Activated CD8-positive, alpha-beta T cell treated with anti-CD3 and anti-CD28 coated beads for 36 hours (primary cell): ENCODE results near the gene PITPNC1. TPM values are rescaled to one million over a fixed set of nuclear protein-coding genes. Genes with fewer than 3 reads are reported as not detected.
"Not testable (repeated sequence)": the region's sequence is repeated elsewhere in the genome, so short reads cannot be mapped to it uniquely, and the experiment has no call there.

Experiments
- ATAC-seq: fragments of 200-7000 bp; cut with Tn5 transposase; one replicate; pipeline ENCODE4 v1.10.0; 2021; ENCODE audit warnings: mild to moderate bottlenecking, moderate library complexity
- CTCF ChIA-PET: fragments of 350-600 bp; sonication (Branson Sonifier 250); formaldehyde crosslinking; loops from one replicate; lab custom pipeline; 2021; ENCODE audit warnings: antibody characterized with exemption; lab: Charles Lee
- POLR2A ChIA-PET: fragments of 350-600 bp; sonication (Branson Sonifier 250); formaldehyde crosslinking; loops from one replicate; lab custom pipeline; 2021; ENCODE audit warnings: antibody characterized with exemption; lab: Charles Lee
- DNase-seq: peaks from one replicate; pipeline ENCODE4 v3.0.0-alpha.2; 2020
- H3K27ac Mint-ChIP-seq: one replicate; pipeline ENCODE4 v1.8.0; 2021; ENCODE audit warnings: mild to moderate bottlenecking, mixed read lengths
- H3K27me3 Mint-ChIP-seq: one replicate; pipeline ENCODE4 v1.8.0; 2021; ENCODE audit warnings: mixed read lengths
- H3K36me3 Mint-ChIP-seq: one replicate; pipeline ENCODE4 v1.8.0; 2021; ENCODE audit warnings: low read depth, mixed read lengths
- H3K4me1 Mint-ChIP-seq: one replicate; pipeline ENCODE4 v1.8.0; 2021; ENCODE audit warnings: low read depth, mixed read lengths
- H3K4me3 Mint-ChIP-seq: one replicate; pipeline ENCODE4 v1.8.0; 2021; ENCODE audit warnings: mild to moderate bottlenecking, moderate library complexity, mixed read lengths
- H3K9me3 Mint-ChIP-seq: one replicate; pipeline ENCODE4 v1.8.0; 2021; ENCODE audit warnings: mixed read lengths
- intact Hi-C: fragments of 100-400 bp; cut with micrococcal nuclease; formaldehyde crosslinking; loops from one replicate; pipeline ENCODE4 v1.10.0; 2022
- total RNA-seq, 2 experiments: library from RNA; stranded (reverse); gene quantifications; one replicate each; pipeline ENCODE4 v1.2.3, GENCODE V29; 2021
- TF ChIP-seq, protein P1 (sequence below): fragments of 200-600 bp; IDR thresholded peaks from one replicate; pipeline ENCODE4 v1.8.0; 2022; ENCODE audit warnings: antibody characterized with exemption, mild to moderate bottlenecking

The PITPNC1 gene
- total RNA-seq, 2 experiments from 2014 or later: 51.8 to 56.3 TPM

DNA sequence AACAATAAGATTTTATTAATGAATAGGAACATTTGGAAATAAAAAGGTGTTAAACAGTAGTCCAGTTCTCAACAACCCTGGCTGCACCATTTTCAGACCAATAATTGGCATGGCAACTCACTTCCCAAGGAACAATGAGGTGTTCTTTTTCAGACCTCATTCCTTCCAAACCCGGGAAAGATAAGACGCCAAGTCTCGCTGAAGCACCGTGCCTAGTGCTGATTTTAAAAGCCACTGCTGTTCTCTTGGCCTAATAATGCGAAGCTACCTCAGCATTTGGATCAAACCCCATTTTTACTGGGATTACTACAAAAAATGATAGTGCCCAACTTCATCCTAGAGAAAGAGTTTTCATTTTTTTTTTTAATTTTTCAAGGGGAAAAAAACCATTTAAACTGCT, 265.4 kb downstream of the PITPNC1 start:
- CTCF ChIA-PET: no interaction called here

DNA sequence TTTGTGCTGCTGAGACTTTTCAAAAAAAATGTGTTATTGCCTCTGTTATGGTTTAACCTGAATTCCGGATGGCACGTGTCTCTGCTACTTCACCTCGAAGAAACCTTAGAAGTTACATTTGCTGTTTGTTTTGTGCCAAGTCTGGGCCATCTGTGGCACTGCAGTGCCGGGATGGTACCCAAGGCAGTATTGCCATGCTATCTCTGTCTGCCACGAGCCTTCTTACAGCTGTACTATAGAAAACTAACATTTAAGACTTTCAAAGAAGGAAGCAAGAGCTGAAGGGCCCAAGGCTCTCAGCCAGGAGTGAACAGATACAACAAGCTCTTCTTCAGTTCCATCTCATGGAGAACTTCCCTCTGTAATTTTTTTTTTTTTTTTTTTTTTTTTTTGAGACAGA, 267.0 kb downstream of the PITPNC1 start:
- Mint-ChIP-seq H3K9me3 (no peaks in the 10 kb centered on the region), H3K36me3 (peaks cover 3% of the 10 kb centered on the region), H3K27me3 (no peaks in the 10 kb centered on the region), H3K4me3 (no peak overlapping the region), H3K27ac (no peak overlapping the region), H3K4me1 (peaks cover 18% of the 10 kb centered on the region)
- ChIA-PET POLR2A (no interaction called here), CTCF (no interaction called here)
- TF ChIP-seq, protein P1, sequence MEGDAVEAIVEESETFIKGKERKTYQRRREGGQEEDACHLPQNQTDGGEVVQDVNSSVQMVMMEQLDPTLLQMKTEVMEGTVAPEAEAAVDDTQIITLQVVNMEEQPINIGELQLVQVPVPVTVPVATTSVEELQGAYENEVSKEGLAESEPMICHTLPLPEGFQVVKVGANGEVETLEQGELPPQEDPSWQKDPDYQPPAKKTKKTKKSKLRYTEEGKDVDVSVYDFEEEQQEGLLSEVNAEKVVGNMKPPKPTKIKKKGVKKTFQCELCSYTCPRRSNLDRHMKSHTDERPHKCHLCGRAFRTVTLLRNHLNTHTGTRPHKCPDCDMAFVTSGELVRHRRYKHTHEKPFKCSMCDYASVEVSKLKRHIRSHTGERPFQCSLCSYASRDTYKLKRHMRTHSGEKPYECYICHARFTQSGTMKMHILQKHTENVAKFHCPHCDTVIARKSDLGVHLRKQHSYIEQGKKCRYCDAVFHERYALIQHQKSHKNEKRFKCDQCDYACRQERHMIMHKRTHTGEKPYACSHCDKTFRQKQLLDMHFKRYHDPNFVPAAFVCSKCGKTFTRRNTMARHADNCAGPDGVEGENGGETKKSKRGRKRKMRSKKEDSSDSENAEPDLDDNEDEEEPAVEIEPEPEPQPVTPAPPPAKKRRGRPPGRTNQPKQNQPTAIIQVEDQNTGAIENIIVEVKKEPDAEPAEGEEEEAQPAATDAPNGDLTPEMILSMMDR: no peak
- ATAC-seq: no peak
- DNase-seq: no peak
- intact Hi-C loops: no loop called here

More for the DNA sequence above, 265.4 kb downstream of the PITPNC1 start:
- intact Hi-C loops: no loop called here
- H3K36me3 Mint-ChIP-seq: peaks cover 6% of the 10 kb centered on the region
- H3K4me1 Mint-ChIP-seq: peaks cover 7% of the 10 kb centered on the region
- POLR2A ChIA-PET: no interaction called here
- TF ChIP-seq, protein P1: no peak
- ATAC-seq (no peak), DNase-seq (no peak)
- no peak overlapping the region for H3K4me3 Mint-ChIP-seq
- no peaks in the 10 kb centered on the region for H3K9me3 Mint-ChIP-seq
- H3K27me3 Mint-ChIP-seq: no peaks in the 10 kb centered on the region
- H3K27ac Mint-ChIP-seq: no peak overlapping the region

DNA sequence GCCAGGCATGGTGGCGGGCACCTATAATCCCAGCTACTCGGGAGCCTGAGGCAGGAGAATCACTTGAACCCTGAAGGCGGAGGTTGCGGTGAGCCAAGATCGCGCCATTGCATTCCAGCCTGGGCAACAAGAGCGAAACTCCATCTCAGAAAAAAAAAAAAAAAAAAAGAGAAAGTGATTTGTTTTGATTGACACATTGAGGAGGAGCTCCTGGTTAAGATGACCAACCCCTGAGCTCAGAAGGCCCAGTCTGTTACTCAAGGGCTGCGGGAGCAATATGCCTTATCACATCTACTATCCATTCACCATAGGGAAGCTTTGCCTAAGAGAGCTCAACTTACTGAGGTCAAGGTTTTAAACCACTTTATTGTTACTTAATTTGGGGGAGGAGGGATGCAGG, 268.1 kb downstream of the PITPNC1 start:
- H3K27ac Mint-ChIP-seq, H3K4me3 Mint-ChIP-seq, H3K36me3 Mint-ChIP-seq, ATAC-seq, intact Hi-C loops, H3K27me3 Mint-ChIP-seq, H3K9me3 Mint-ChIP-seq, POLR2A ChIA-PET, DNase-seq: not testable (repeated sequence)
- CTCF ChIA-PET: interaction anchor here (1.3 to 2.1 kb wide), 3 partner anchors 17 to 270 kb away, joined by 3 to 5 read pairs (median 4); no protein-coding TSS in a partner anchor
- H3K4me1 Mint-ChIP-seq: peaks cover 23% of the 10 kb centered on the region

DNA sequence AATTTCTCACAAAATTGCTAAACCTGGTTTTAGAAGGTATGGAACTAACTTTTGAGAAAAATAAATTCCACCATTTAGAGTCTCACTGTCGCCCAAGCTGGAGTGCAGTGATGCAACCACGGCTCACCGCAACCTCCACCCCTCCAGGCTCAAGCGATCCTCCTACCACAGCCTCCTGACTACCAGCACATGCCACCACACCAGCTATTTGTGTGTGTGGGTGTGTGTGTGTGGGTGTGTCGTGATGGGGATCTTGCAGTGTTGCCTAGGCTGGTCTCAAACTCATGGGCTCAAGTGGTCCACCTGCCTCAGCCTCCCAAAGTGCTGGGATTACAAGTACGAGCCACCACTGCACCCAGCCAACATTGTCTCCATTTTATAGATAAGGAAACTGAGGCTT, 269.4 kb downstream of the PITPNC1 start:
- TF ChIP-seq, protein P1: no peak
- H3K4me1 Mint-ChIP-seq: peaks cover 25% of the 10 kb centered on the region
- H3K9me3 Mint-ChIP-seq: no peaks in the 10 kb centered on the region
- H3K27ac Mint-ChIP-seq: no peak overlapping the region
- ChIA-PET CTCF (interaction anchor here (1.3 to 2.1 kb wide), 4 partner anchors 18 to 272 kb away, joined by 3 to 8 read pairs (median 4); no protein-coding TSS in a partner anchor), POLR2A (no interaction called here)
- H3K36me3 Mint-ChIP-seq: peaks cover 3% of the 10 kb centered on the region
- intact Hi-C loops: no loop called here
- DNase-seq (no peak), ATAC-seq (no peak)
- no peaks in the 10 kb centered on the region for H3K27me3 Mint-ChIP-seq
- H3K4me3 Mint-ChIP-seq: no peak overlapping the region

DNA sequence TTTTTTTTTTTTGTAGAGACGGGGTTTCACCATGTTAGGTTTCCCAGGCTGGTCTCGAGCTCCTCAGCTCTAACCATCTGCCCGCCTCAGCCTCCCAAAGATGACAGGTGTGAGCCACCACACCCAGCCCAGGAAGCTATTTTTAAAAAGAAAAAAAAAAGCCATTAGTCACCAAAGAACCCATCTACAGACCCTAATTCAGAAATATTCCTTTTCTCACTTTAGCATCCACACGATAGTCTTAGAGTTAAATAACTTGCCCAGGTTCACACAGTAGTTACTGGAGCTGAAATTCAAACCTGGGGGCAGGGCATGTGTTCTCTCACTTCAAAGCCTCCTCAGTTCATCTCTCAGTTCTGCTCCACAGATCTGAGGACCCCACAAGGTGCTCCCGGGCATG, 270.4 kb downstream of the PITPNC1 start:
- H3K27ac Mint-ChIP-seq: no peak overlapping the region
- POLR2A ChIA-PET: interaction anchor here (1.1 to 1.2 kb wide), 2 partner anchors 8 to 269 kb away, joined by 3 to 4 read pairs; no protein-coding TSS in a partner anchor
- TF ChIP-seq, protein P1: no peak
- no peak overlapping the region for H3K4me3 Mint-ChIP-seq
- H3K36me3 Mint-ChIP-seq: peaks cover 1% of the 10 kb centered on the region
- intact Hi-C loops: no loop called here
- H3K4me1 Mint-ChIP-seq: peaks cover 24% of the 10 kb centered on the region
- H3K27me3 Mint-ChIP-seq: no peaks in the 10 kb centered on the region
- DNase-seq (no peak), ATAC-seq (no peak)
- no peaks in the 10 kb centered on the region for H3K9me3 Mint-ChIP-seq
- CTCF ChIA-PET: interaction anchor here (0.8 to 2.5 kb wide), 6 partner anchors 17 to 273 kb away, joined by 3 to 15 read pairs (median 5); no protein-coding TSS in a partner anchor
